Calu3 (cell line): ENCODE results near the gene PNPLA3. TPM values are rescaled to one million over a fixed set of nuclear protein-coding genes. Genes with fewer than 3 reads are reported as not detected.

ENCODE experiments used
- BruUV-seq: library from RNA; stranded (reverse); fragments of 400-500 nt; replicated peaks from 2 replicates; lab custom pipeline; 2021; lab: Mats Ljungman, UMichigan
- CTCF ChIA-PET: fragments of 300-600 bp; sonication (Branson Sonifier 250); formaldehyde crosslinking; loops from one replicate; lab custom pipeline; 2022; ENCODE audit warnings: antibody characterized with exemption; lab: Charles Lee
- DNase-seq: peaks from one replicate; pipeline ENCODE4 v3.0.0; 2022
- H3K27ac Mint-ChIP-seq: one replicate; pipeline ENCODE4 v1.8.0; 2022; ENCODE audit warnings: mixed read lengths; ENCODE audit not compliant: unreplicated experiment
- H3K27me3 Mint-ChIP-seq: one replicate; pipeline ENCODE4 v1.8.0; 2022; ENCODE audit warnings: mixed read lengths; ENCODE audit not compliant: unreplicated experiment
- H3K36me3 Mint-ChIP-seq: one replicate; pipeline ENCODE4 v1.8.0; 2022; ENCODE audit warnings: mild to moderate bottlenecking, moderate library complexity, mixed read lengths; ENCODE audit not compliant: insufficient read depth, unreplicated experiment
- H3K4me1 Mint-ChIP-seq: one replicate; pipeline ENCODE4 v1.8.0; 2022; ENCODE audit warnings: mild to moderate bottlenecking, low read depth, mixed read lengths; ENCODE audit not compliant: unreplicated experiment
- H3K4me3 Mint-ChIP-seq: one replicate; pipeline ENCODE4 v1.8.0; 2022; ENCODE audit warnings: mild to moderate bottlenecking, low read depth, moderate library complexity, mixed read lengths; ENCODE audit not compliant: unreplicated experiment
- H3K9me3 Mint-ChIP-seq: one replicate; pipeline ENCODE4 v1.8.0; 2022; ENCODE audit warnings: low read depth, mixed read lengths; ENCODE audit not compliant: unreplicated experiment
- CTCF ChIP-seq: fragments of 200-600 bp; IDR thresholded peaks from one replicate; pipeline ENCODE4 v1.8.0; 2022; ENCODE audit warnings: antibody characterized with exemption; ENCODE audit not compliant: unreplicated experiment
- intact Hi-C: fragments of 100-400 bp; cut with micrococcal nuclease; formaldehyde crosslinking; loops from one replicate; pipeline ENCODE4 v1.10.0; 2022; ENCODE audit not compliant: unreplicated experiment
- total RNA-seq: library from RNA; stranded (reverse); gene quantifications from 2 replicates; pipeline ENCODE4 v1.2.3, GENCODE V29; 2022

Gene PNPLA3
- total RNA-seq, 1 experiment from 2014 or later, result 9.5 TPM

- intact Hi-C loops, result no loop called here
Observed at GRCh38 chr22:43905681-43906080, 17.9 kb upstream of the PNPLA3 start.

GRCh38 chr22:43909708-43910107 is 13.9 kb upstream of the PNPLA3 start:
- no peaks in the 10 kb centered on the region for H3K4me1 Mint-ChIP-seq
- no TSS peak for BruUV-seq
- no peaks in the 10 kb centered on the region for H3K36me3 Mint-ChIP-seq
- H3K27me3 Mint-ChIP-seq, result peaks cover 73% of the 10 kb centered on the region
- intact Hi-C loops, result no loop called here
- H3K27ac Mint-ChIP-seq, result no peak overlapping the region
- no peak for DNase-seq
- TF ChIP-seq CTCF, result no peak
- CTCF ChIA-PET, result no interaction called here
- no peak overlapping the region for H3K4me3 Mint-ChIP-seq
- peaks cover 6% of the 10 kb centered on the region for H3K9me3 Mint-ChIP-seq

More at GRCh38 chr22:43905681-43906080, 17.9 kb upstream of the PNPLA3 start:
- Mint-ChIP-seq H3K9me3 (no peaks in the 10 kb centered on the region), H3K36me3 (no peaks in the 10 kb centered on the region), H3K27ac (no peak overlapping the region), H3K4me1 (no peaks in the 10 kb centered on the region), H3K4me3 (no peak overlapping the region), H3K27me3 (peaks cover 65% of the 10 kb centered on the region)
- no TSS peak for BruUV-seq
- TF ChIP-seq CTCF, result no peak
- no peak for DNase-seq
- CTCF ChIA-PET, result interaction anchor here (1.2 kb wide), 1 partner anchor 23 kb away, joined by 4 read pairs; no protein-coding TSS in a partner anchor

GRCh38 chr22:43910178-43910695 is 13.4 kb upstream of the PNPLA3 start:
- Mint-ChIP-seq H3K4me1 (no peaks in the 10 kb centered on the region), H3K4me3 (no peak overlapping the region), H3K27ac (no peak overlapping the region), H3K36me3 (no peaks in the 10 kb centered on the region), H3K9me3 (peaks cover 6% of the 10 kb centered on the region), H3K27me3 (peaks cover 73% of the 10 kb centered on the region)
- CTCF ChIA-PET, result no interaction called here
- DNase-seq, result no peak
- BruUV-seq, result no TSS peak
- intact Hi-C loops, result no loop called here
- no peak for TF ChIP-seq CTCF

- Mint-ChIP-seq H3K9me3 (peaks cover 6% of the 10 kb centered on the region), H3K27ac (no peak overlapping the region), H3K36me3 (peaks cover 4% of the 10 kb centered on the region), H3K27me3 (peaks cover 73% of the 10 kb centered on the region), H3K4me3 (no peak overlapping the region), H3K4me1 (no peaks in the 10 kb centered on the region)
- no peak for TF ChIP-seq CTCF
- CTCF ChIA-PET, result no interaction called here
- intact Hi-C loops, result no loop called here
- DNase-seq, result no peak
- BruUV-seq, result no TSS peak
Observed at GRCh38 chr22:43911351-43911750, 12.3 kb upstream of the PNPLA3 start.
